Stimulated activated CD8-positive, alpha-beta memory T cell treated with anti-CD3 and anti-CD28 coated beads, Interleukin-15, amount 100 ng/mL, for 1 hour (primary cell): ENCODE data around the gene MRPL50.
"Not testable (repeated sequence)": the region's sequence is repeated elsewhere in the genome, so short reads cannot be mapped to it uniquely, and the experiment has no call there.

Experiments used
- DNase-seq: peaks from one replicate; pipeline ENCODE4 v3.0.0-alpha.2; 2020; ENCODE audit warnings: low read depth

Gene MRPL50

DNA sequence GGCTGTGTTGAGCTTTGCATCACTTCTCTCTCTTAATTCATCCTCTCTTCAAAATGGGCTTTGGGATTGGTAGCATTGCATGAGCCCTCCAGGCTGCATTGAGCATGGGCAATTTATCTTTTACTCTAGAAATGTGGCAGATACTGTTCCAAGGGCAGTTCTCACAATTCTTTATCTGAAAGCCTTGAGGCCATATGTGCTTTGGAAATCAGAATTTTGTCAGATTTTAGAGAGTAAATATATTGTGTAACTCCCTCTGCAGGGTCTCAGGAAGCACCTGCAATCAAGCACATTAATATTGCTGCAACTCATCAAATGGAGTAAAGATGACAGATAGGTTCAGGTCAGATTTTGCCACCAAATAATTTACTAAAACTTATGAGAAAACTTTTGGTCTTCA is 19.6 kb upstream of the MRPL50 start:
- DNase-seq = no peak

DNA sequence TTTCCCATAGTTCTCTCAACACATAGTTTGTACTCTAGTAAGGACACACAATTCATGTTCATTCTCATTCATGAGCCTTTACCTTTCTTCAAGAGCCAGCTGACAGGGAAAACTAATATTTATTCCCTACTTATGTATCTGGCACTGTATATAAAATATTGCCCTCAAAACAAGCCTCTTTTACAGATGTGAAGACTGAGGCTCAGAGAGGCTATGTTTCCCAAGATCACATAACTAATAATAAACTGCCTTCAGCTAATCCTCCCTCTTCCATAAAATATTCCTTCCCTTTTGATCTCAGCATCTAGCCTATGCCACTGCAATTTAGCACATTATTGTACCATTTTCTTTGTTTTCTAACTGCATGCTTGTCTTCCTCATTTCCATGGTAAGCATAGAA is 19.0 kb upstream of the MRPL50 start:
- no peak for DNase-seq

DNA sequence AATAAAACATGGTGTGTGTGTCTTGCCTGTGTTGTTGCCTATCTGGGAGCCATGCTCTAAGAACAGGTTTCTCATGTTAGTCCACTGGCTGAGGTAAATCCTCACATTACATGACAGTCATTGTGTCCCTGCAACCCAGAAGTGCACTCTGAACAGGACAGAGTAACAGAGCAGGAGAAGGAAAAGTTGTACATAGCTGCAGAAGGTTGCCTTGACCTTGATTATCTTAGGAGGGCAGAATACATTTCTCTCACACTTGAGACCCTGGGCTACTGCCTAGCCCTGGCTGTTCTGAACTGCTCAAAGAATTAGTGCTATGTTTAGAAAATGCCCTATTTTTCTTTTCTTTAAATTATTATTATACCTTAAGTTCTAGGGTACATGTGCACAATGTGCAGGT is 17.2 kb upstream of the MRPL50 start:
- DNase-seq = no peak

DNA sequence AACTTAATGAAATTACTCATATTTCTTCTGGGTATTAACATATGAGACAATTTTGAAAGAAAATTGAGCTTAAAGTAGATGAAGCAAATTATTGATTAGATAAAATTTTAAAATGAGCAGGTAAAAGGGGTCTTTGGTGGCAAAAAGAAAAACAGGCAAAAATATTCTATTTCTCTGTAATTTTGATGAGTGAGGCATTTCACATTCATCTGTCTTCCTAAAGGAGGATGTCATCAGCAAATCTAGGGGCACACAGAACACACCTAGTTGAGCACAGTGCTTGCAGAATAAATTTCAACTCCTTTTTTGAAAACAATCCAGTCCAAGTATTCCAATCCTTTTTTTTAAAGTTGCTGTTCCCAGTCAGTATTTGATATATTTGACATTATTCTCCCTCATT is 16.4 kb upstream of the MRPL50 start:
- no peak for DNase-seq

DNA sequence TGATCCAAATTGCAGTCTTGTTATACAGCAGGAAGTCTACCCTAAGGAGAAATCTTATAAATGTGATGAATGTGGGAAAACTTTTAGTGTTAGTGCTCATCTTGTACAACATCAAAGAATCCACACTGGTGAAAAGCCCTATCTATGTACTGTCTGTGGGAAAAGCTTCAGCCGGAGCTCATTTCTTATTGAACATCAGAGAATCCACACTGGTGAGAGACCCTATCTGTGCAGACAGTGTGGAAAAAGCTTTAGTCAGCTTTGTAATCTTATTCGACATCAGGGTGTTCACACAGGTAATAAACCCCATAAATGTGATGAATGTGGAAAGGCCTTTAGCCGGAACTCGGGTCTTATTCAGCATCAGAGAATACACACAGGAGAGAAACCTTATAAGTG is 10.7 kb upstream of the MRPL50 start:
- no peak for DNase-seq

DNA sequence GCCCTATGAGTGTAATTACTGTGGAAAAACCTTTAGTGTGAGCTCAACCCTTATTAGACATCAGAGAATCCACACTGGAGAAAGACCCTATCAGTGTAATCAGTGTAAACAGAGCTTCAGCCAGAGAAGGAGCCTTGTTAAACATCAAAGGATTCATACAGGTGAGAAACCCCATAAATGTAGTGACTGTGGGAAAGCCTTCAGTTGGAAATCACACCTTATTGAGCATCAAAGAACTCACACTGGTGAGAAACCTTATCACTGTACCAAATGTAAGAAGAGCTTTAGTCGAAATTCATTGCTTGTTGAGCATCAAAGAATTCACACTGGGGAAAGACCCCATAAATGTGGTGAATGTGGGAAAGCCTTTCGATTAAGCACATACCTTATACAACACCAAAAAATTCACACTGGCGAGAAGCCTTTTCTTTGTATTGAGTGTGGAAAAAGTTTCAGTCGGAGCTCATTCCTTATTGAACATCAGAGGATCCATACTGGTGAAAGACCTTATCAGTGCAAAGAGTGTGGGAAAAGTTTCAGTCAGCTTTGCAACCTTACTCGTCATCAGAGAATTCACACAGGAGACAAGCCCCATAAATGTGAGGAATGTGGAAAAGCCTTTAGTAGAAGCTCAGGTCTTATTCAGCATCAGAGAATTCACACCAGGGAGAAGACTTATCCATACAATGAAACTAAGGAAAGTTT is 10.1 kb upstream of the MRPL50 start:
- no peak for DNase-seq

DNA sequence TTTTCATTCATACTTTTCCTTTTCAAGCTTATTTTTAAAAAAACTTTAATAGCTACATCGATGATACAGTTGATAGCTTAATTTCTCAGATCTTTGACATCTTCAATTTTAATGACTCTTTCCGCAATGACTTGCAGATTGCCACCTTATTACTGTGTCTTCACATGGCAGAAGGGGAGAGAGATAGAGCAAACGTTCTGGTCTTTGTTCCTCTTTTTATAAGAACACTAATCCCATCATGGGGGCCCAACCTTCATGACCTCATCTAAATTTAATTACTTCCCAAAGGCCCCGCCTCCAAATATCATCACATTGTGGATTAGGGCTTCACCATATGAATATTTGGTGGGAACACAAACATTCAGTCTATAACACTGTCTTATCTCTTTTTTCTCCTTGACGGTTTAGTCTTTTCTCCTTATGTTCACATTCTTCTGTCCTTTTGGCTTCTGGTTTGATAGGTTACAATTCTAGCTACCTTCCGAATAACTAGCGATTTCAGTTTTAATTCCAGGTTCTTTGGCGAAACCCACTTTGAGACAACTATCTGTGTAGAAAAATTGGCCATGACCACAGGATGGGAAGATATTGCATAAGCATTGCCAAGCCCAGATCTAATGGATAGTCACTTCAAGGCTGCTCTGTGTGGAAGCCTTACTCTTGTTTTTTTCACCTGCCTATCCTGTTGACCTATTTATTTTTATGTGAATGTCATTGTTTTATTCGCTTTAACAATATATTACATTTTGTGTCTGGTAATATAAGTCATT is 5.3 kb upstream of the MRPL50 start:
- no peak for DNase-seq

DNA sequence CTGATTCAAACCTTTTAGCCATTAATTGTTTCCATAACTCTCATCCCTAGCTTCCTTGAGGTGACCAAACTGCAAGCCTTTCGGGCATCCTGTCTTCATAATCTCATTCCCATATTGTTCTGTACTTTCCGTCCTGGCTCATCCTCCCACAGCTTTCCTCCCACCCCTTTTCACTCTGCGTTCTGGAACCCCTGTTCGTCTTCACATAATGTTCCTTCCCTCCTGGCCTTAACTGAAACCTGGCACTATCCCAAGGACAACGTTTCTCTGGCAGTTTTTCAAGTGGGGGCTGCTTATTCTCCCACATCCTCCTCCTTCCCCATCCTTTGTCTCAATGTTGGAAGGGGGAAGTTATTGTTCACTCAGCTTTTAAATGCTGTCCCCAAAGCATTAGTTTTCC is 1.7 kb upstream of the MRPL50 start:
- DNase-seq = no peak

DNA sequence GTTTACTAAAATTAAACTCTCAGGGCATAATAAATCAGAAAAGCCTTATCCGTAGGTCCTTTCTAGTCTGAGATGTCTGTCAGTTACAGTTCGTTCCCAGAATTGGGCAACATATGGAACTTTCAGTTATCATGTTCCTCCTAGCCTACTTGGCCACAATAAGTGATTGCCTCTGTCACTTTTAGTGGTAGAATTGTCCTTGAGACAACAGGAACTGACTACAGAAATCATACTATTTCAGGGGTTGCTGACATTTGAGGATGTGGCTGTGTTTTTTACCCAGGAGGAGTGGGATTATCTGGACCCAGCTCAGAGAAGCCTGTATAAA is 1.2 kb upstream of the MRPL50 start:
- no peak for DNase-seq

DNA sequence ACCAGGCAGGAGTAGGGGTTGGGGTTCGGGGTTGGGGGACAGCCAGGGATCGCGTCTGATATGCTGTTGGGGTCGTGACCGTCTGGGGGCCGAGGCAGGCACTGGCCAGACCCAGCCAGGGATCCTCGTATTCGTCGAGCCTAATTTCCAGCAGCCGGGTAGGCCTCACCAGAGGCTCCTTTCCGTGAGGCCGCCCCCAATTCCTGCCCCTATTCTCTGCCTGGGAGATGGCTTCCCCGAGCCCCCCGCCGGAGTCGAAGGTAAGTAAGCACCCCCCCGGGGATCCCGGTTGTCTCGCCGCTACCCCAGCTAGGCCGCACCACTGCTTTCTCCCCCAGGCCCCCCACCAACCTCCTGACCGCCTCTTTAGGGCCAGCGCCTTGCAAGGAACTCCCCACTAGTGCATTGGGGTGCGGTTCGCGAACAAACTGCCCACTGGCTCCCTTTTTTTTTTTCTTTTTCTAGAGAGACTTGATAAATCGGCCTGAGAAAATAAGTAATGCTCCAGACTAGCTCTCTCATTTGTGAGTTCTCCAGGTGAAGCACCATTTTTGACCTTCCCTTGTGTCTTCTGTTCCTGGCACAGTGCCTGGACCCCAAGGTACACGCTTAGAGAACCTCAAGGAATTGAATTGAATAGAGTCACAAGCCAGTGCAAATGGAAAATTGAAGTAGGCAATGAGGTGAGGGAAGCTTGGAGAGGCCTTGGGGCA is 668 bp upstream of the MRPL50 start:
- no peak for DNase-seq

DNA sequence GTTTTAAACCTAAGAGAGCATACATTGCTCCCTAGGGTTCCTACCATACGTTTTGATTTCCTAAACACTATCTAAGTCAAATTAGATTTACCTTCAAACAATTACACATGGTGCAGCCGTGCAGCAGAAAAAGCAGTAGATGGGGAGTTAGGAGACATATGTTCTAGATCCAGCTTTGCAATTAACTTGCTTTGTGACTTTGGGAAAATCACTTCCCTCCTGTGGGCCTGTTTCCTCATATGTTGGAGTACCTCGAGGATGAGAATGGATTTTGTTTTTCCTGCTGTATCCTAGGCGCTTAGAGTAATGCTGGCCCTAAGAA is 711 bp downstream of the MRPL50 start:
- no peak for DNase-seq

DNA sequence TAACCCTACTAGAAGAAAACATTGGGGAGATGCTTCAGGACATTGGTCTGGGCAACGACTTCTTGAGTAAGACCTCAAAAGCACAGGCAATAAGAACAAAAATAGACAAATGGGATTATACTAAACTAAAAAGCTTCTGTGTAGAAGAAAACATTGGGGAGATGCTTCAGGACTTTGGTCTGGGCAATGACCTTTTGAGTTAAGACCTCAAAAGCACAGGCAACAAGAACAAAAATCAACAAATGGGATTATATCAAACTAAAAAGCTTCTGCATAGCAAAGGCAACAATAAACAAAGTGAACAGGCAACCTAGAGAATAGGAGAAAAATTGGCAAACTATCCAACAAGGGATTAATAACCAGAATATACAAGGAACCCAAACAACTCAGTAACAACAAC is 3.7 kb downstream of the MRPL50 start:
- no peak for DNase-seq

DNA sequence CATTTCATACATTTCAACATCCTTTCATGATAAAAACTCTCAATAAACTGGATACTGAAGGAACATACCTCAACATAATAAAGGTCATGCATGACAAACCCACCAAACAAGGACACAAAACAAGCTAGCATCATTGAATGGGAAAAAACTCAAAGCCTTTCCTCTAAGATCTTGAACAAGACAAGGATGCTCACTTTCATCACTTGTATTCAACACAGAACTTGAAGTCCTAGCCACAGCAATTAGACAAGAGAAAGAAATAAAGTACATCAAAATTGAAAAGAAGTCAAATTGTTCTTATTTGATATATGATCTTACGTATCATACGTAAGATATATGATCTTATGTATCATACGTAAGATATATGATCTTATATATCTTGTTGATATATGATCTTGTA is 5.3 kb downstream of the MRPL50 start:
- DNase-seq = no peak

DNA sequence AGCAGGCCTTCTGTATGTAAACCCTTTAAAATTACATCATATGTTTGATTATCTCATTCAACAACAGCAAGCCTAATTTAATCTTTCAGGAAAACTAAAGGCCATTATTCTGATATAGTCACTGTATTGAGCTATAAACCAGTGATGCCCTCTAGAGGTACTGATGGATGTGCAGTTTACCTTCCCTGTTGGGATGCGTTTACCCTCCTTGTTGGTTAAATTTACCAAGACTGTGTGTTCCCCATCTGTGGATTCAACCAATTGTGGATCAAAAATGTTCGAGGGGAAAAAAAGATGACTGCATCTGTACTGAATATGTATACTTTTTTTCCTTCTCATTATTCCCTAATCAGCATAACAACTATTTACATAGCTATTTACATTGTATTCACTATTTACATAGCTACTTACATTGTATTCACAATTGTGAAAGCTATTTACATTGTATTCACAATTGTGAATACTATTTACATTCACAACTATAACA is 9.9 kb downstream of the MRPL50 start:
- no peak for DNase-seq

DNA sequence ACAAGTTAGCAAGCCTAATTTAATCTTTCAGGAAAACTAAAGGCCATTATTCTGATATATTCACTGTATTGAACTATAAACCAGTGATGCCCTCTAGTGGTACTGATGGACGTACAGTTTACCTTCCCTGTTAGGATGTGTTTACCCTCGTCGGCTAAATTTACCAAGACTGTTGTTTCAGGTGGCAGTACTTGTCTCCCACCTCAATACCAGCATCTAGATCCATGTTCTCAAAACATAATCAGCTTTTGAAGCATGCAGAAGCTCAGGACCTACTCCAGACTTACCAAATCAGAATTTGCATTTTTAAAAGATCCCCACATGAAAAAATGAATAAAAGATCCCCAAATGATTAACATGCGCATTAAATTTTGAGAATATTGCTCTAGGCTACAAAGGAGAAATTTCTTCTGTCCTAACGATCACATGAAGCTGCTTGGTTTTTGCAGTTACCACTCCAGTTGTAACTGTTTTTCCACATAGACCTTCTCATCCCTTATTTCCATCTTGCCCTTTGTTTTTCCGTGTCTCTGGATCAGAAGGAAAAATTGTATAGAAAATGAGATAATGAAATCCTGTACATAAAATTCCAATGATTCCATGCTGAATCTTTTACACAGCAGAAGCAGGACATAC is 10.4 kb downstream of the MRPL50 start:
- no peak for DNase-seq

DNA sequence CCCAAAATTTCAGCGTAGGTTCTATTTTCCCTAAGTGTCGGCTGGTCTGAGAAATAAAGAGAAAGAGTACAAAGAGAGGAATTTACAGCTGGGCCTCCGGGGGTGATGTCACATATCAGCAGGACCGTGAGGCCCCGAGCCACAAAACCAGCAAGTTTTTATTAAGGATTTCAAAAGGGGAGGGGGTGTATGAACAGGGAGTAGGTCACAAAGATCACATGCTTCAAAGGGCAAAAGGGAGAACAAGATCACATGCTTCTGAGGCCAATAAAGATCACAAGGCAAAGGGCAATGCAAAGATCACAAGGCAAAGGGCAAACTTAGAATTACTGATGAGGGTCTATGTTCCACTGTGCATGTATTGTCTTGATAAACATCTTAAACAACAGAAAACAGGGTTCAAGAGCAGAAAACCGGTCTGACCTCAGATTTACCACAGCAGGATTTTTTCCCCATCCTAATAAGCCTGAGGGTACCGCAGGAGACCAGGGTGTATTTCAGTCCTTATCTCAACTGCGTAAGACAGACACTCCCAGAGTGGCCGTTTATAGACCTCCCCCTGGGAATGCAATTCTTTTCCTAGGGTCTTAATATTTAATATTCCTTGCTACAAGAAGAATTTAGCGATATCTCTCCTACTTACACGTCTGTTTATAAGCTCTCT is 13.4 kb downstream of the MRPL50 start, which contains the start of gene BAAT:
Gene BAAT (minus strand): TSS at position 134 of the 664 bp plus-strand sequence. CDS start 13,602 bp downstream, outside the sequence.
- not testable (repeated sequence) for DNase-seq

DNA sequence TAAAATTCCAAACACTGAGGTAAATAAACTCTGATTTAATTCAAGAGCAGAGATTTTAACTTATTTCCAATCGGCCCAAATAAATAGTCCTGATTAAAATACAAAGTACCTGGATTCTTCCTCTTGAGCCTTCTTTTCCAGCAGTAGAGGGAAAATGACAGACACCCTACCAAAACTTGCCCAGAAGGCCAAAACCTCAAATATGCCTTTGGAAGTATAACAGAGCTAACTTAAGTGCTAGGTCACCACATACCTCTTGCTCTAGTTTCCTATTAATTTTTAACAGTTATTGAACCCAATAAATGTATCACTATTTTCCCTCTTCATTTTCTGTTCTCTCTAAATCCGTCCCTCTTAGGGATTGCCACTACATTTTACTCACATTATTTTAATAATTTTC is 15.1 kb downstream of the MRPL50 start:
- no peak for DNase-seq

DNA sequence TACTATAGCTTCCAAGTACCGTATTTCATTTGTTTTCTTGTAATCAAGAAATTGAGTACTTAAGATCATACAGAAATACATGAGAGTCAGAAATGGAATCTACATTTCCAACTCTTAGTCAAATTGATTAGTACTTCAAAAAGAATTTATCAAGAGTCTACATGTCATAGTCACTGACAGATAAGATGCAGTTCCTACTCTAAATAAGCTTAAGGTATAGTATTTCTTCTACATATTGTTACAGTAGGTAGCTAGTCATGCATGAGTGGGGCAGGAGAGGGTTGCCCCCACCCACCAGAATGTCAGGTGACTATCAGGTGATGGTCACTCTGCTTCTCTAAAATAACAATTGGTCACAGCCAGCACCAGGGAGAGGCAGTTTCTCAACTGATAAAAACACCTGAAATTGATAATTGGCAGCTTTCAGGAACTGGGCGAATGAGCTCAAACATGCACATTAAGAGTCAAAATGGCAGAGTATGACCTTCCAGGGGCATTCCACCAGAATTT is 16.5 kb downstream of the MRPL50 start:
- DNase-seq = no peak

DNA sequence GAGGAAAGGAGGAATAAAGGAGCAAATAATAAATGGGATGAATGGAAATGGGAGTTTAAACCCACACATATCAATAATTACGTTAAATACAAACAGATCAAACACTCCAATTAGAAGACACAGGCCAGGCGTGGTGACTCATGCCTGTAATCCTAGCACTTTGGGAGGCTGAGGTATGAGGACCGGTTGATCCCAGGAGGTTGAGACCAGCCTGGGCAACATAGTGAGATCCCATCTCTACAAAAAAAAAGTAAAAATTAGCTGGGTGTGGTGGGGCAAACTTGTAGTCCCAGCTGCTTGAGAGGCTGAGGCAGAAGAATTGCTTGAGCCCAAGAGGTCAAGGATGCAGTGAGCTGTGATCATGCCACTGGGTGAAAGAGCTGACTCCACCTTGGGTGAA is 17.3 kb downstream of the MRPL50 start:
- DNase-seq = no peak

DNA sequence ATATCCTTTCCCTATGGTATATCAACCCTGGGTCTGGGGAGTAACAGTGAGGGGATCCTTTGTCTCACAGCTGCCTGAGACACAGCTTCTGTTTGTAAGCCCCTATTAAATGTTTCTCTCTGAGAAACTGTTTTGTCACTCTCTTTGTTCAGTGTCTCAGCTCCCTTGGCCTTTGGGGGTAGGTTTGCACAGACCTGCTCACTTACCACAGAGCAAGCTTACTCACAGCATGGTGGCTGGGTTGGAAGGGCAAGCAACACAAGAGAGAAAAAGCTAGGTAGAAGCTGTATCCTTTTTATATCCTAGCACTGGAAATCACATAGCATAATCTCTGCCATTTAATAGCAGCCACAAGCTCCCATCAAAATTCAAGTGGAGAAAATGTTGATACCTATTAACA is 18.1 kb downstream of the MRPL50 start:
- DNase-seq = no peak

DNA sequence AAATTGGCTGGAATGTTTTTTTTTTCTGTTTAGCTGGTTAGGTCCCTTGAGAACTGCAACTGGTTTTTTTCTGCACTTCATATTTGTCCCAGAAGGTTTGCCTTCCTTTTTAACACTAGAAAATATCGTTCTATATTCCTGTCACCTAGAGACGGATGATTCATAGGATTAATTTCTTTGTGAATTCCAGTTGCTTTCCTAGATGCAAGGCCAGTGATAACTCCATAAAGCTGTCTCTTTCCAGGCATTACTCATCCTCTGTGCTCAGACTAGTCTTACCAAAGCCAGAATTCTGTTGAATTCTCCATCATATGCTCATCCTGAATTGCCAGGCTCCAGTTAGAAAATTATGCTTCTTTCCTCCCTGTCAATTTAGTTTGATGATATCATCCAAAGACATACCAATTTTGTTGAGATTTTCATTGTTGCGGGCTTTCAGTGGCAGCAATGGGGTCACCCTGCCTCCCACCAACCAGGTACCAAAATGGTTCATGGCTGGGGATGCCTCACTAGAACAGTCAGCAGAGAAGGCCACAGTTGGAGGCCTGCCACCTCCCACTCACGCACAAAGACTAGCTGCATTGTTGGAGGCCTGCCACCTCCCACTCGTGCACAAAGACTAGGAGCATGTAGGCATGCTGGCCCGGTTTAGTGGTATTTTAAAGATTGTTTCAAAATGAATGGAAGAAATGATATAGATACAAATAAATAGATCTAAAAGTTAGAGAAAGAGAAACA is 22.1 kb downstream of the MRPL50 start:
- DNase-seq = no peak
